HG02943 (cell line): ENCODE measurements around the gene KIF3C.
"Not testable (repeated sequence)": the region's sequence is repeated elsewhere in the genome, so short reads cannot be mapped to it uniquely, and the experiment has no call there.

Source experiments
- ATAC-seq: cut with Tn5 transposase; IDR thresholded peaks from one replicate; pipeline ENCODE4 v1.9.1; 2021; ENCODE audit warnings: mild to moderate bottlenecking, low read depth, moderate library complexity; ENCODE audit not compliant: unreplicated experiment

KIF3C gene

DNA sequence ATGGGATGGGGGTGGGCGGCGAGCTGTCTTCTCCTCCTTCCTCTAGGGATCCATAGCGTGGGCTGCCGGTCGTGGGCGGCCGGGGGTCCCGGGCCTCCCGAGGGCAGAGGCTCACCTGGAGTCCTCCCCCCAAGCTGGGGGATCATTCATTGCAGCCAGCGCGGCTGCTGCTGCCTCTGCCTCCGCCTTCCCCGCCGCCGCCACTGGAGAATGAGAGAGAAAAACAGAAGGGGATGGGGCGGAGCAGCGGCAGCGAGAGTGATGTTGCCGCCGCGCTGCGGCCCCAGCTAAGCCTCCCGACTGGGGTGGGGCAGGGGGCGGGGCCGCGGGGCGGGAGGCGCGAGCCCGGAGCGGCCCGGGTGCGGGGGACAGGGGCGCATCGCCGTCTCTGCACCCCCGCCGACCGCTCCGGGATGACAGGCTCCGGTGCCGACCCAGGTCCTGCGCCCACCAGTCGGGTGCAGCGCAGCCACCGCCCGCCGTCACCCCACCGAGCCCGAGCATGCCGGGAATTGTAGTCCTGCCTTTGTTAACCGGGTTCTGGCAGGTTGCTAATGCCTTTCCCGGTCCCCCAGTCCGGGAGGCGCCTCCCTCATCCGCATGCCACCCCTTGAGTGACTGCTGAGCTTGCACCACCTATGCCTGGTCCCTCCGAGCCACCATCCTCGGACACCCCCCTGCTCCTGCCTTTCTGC, at the start of gene KIF3C:
Gene KIF3C, minus strand, starts transcription at position 225 of the 695 bp plus-strand sequence. CDS start 580 bp downstream, outside the sequence.
- no peak for ATAC-seq

DNA sequence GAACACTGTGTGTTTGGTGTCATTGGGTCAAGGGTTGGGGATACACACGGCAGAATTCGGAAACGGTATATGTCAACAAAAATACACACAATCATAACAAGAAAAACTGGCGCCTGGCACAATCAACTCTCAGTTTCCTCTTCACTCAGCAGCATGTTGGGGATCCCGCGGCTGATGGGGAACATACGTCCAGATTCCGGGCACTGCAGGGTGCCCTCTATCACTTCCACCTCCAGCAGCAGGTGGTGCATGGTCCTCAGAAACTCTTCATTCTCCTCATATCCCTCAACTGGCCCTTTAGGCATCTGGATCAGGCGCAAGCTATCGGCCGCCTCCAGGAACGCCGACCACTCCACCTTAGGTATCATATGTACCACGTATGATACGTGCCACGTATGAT, 45.8 kb upstream of the KIF3C start:
- ATAC-seq: not testable (repeated sequence)

- ATAC-seq: no peak
Observed at GRCh38 chr2:26025509-26025908, 43.2 kb upstream of the KIF3C start.

DNA sequence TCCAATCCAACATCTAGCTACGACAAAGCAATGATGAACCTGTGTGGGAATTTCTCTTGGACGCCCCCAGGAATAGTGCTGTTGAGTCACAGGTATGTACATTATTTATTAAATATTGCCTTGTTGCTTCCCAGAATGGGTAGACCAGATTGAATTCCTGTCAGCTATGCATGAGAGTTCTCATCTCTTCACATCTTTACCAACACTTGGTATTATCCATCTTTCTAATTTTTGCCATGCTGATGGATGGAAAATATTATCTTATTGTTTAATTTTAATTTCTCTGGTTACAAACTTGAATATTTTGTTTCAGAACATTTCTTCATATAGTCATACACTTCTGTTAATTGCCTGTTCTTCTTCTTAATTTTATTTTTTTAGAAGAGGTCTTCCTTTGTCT, 42.0 kb upstream of the KIF3C start:
- no peak for ATAC-seq

- no peak for ATAC-seq
Observed at GRCh38 chr2:26020231-26020640, 37.9 kb upstream of the KIF3C start.

DNA sequence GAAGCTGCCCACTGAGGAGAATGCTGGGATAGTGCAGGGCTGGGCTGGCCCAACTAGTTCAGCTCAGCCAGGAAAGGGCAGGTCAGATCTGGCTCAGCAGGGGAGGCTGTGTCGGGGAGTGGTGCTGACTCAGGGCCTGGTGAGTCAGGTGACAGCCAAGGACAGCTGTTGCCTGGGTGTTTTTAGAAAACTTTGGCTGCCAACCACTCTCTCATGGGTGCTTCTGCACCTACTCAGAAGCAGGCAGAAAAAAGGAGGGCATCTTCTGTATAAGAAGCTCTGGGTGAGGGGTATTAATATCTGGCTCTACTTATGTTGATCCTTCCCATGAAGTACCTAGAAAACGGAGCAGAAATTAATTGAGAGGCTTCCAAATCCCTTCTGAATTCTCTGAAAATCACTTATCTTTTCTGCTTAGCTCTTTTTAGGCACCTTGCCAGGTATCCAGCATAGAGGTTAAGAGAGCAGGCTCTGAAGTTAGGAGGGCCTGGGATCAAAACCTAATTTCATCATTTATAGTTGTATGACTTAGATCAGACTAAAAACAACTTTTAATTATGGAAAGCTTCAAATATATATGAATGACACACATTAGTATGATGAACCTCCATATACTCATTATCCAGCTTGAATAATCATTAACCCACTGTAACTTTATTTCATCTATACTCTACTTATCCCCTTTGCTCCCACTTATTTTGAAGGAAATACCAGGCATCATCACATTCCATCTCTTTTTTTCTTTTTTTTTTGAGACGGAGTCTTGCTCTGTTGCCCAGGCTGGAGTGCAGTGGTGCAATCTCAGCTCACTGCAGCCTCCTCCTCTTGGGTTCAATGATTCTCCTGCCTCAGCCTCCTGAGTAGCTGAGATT, 36.1 kb upstream of the KIF3C start:
- no peak for ATAC-seq

- no peak for ATAC-seq
Observed at GRCh38 chr2:26017464-26018183, 35.3 kb upstream of the KIF3C start.

DNA sequence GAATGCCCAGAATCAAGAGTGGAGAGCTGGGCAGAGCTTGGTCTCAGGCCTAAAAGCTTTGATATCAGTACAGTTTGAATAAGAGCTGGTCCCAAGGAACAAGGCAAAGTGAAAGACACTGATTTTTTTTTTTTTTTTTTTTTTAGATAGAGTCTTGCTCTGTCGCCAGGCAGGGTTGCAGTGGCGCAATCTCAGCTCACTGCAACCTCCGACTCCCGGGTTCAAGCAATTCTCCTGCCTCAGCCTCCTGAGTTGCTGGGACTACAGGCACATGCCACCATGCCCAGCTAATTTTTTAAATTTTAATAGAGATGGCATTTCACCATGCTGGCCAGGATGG, 34.4 kb upstream of the KIF3C start:
- ATAC-seq: not testable (repeated sequence)

DNA sequence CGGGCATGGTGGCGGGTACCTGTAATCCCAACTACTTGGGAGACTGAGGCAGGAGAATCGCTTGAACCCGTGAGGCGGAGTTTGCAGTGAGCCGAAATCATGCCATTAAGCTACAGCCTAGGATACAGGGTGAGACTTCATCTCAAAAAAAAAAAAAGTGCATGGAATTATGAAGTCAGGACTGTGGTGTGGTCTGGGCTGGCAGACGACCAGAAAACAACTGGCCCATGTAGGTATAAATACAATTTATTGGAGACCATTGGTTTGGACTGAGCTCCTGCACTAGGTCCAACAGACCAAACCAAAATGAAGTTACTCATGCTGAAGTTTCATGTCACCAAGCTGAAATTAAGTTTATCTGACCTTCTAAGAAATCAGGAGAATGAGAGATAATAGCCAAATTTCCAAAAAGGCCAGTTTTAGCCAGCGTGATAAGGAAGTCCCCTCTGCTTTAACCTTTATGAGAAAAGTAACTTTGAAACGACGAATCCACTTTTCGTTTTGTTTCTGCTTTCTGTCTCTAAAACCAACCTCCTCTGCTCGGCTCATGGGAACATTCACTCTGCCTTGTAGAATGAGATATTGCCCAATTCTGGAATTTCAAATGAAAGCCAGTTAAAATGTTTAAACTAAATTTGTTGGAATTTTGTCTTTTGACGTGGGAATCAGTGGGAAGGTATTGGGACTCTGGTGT, 33.9 kb upstream of the KIF3C start:
- no peak for ATAC-seq

DNA sequence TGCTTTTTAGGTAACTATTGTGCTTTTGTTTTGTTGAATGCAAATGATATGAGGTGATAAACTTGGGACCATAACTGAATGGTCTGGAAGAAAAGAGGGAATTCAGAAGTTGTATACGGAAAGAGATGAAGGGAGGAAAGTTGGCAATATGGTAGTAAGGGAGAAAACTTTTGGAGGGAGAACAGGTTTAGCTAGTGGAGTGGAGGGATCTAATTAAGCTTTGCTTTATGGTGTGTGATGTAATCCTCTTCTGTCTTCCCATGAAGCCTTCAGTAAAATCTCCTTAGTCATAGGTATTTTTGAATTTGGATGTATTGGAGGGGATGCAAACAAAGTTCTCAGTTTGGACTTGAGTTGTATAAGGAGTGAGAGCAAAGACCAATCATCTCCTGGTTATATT, 31.4 kb upstream of the KIF3C start:
- ATAC-seq: no peak

- no peak for ATAC-seq
Observed at GRCh38 chr2:26011990-26012856, 29.9 kb upstream of the KIF3C start.

DNA sequence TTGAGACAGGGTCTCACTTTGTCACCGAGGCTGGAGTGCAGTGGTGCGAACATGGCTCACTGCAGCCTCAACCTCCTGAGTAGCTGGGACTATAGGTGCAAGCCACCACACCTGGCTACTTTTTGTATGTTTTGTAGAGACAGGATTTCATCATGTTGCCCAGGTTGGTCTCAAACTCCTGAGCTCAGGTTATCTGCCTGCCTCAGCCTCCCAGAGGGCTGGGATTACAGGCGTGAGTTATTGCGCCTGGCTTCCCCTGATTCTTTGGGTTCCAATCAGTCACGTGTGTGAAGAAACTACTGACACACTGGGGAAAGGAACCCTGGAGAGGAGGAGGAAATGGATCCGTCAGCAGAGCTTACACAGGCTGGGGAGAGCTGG, 29.3 kb upstream of the KIF3C start:
- ATAC-seq: no peak

- ATAC-seq: no peak
Observed at GRCh38 chr2:26010943-26011342, 28.6 kb upstream of the KIF3C start.

GRCh38 chr2:26009567-26009963, 27.3 kb upstream of the KIF3C start:
- no peak for ATAC-seq

- ATAC-seq: no peak
Observed at GRCh38 chr2:26008851-26009566, 26.7 kb upstream of the KIF3C start.

DNA sequence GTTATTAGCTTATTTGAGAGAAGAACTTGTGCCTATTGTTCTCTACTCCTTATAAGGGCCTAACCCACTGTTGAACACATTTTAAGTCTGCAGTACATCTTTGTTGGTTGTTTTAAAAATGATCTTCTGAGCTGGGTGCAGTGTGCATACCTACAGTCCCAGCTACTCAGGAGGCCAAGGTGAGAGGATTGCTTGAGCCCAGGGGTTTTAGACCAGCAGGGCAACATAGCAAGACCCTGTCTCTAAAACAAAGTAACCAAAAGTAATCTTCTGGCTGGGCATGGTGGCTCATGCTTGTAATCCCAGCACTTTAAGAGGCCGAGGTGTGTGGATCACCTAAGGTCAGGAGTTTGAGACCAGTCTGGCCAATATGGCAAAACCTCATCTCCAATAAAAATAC, 25.8 kb upstream of the KIF3C start:
- ATAC-seq: no peak

DNA sequence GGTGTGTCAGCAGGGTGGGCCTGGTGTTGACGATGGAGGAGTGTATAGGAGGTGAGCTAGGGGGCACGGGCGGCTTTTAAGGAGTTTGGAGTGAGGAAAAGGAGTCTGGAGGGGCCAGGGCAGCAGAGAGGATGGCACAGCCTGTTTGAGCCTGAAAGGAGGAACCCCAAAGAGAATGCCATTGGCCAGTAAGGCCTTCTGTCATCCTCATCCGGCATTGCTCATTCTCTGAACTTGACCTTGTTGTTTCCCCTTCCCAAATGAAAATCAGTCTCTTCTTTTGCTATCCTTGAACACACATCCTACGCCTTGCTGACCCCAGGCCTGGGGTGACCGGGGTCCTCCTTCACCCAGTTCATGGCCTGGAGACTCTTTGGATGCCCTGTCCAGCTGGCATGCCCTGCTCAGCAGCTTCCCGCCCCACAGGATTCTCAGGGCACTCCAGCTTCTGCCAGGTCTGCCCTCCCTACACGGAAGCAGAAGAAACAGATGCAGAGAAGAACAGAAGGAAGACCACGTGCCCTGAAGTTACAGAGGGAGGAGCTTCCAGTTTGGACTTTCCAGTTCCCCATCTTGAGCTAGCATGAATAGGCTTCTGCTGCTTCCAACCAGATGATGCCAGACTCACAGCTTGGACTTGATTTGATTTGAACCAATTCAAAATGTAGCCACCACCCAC, 20.5 kb upstream of the KIF3C start:
- no peak for ATAC-seq

DNA sequence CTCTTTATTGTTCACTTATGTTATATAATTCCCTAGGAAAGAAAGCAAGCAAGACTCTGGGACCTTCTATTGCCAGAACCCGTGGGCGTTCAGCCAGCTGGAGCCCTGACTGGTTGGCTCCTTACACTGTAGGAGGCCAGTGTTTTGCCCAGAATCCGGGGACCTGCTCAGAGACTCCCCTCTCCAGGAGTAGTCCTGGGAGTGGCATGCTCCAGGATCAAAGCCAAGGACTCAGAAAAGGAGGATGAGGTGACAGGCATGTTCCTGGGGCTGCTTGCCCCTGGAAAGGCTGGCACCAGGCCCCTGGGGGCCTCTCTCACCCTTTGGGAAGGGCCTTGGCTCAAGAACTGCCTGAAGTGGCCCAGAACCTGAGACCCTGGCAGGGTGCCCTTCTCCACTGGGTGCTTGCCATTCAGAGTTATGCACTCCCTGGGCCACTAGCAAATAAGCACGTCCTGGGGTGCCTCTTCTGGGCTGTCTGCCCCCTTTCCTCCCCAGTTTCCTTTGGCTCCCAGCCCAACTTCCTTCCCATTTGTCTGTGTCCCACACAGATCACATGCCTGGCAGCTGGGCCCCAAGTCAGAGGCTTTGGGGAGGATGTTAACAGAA, 19.6 kb upstream of the KIF3C start:
- ATAC-seq: no peak
